Colonic mucosa (tissue), 4 donors: ENCODE results near the gene SPC25. TPM values are rescaled to one million over a fixed set of nuclear protein-coding genes. Genes with fewer than 3 reads are reported as not detected.
"Not testable (repeated sequence)": the region's sequence is repeated elsewhere in the genome, so short reads cannot be mapped to it uniquely, and the experiment has no call there.

Experiments used
- DNase-seq: peaks from one replicate; pipeline ENCODE4 v3.0.0-alpha.2; 2020
- H3K27ac ChIP-seq: fragments of 200-600 bp; one replicate; pipeline ENCODE4 v1.8.0; 2021
- H3K27me3 ChIP-seq: fragments of 200-600 bp; one replicate; pipeline ENCODE4 v1.8.0; 2021
- H3K36me3 ChIP-seq: fragments of 200-600 bp; one replicate; pipeline ENCODE4 v1.8.0; 2021
- H3K4me1 ChIP-seq: fragments of 200-600 bp; one replicate; pipeline ENCODE4 v1.8.0; 2021; ENCODE audit warnings: mild to moderate bottlenecking
- H3K4me3 ChIP-seq: fragments of 200-600 bp; one replicate; pipeline ENCODE4 v1.8.0; 2021
- H3K9ac ChIP-seq, 2 donors: one replicate each; pipeline ENCODE4 v1.7.0; 2013; ENCODE audit warnings: control low read depth in 2 of 2, low read depth in 2 of 2, low read length in 2 of 2
- H3K9me3 ChIP-seq: fragments of 200-600 bp; one replicate; pipeline ENCODE4 v1.8.0; 2021
- intact Hi-C: fragments of 100-400 bp; cut with DNase I; formaldehyde crosslinking; loops from one replicate; pipeline ENCODE4 v1.14.1; 2022
- total RNA-seq, 2 donors: library from RNA; stranded (reverse); fragmentation: NEBNext Ultra II Directional in 1 of 2; extraction: Animal tissue kit (Norgen Biotek cat#: 25700) in 1 of 2; gene quantifications; one replicate each; pipeline ENCODE4 v1.2.1, GENCODE V29; 2021
- TF ChIP-seq, protein P1 (sequence below): fragments of 200-600 bp; IDR thresholded peaks from one replicate; pipeline ENCODE4 v1.8.0; 2022; ENCODE audit warnings: antibody characterized with exemption, mild to moderate bottlenecking
- donor health status: healthy.
- donor health status: DM: no; HTN: no; CAD: no.
- donor health status: DM: no; HTN: no; CAD: no.

Gene SPC25
- total RNA-seq, 2 donors from 2014 or later = 5.2 to 16.0 TPM

DNA sequence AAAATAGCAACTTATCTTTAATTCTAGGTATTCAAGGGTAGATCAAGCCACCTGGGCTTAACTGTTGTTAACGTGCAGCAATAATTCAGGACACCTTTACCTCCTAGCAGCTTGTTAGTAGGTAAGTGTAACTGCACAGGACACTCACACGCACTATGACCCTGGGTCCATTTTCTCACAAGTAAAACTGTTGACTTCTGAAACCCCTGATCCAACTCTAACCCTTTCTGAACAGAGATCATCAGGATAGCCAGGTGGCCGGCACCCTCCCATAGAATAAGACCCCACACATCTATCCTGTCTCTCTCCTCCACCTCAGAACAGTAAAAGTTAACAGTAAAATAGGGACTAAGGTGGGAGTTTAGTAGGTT is 610 bp downstream of the SPC25 start:
- Histone ChIP-seq H3K4me1 (peaks cover 9% of the 10 kb centered on the region), H3K9me3 (no peaks in the 10 kb centered on the region), H3K27me3 (no peaks in the 10 kb centered on the region), H3K36me3 (no peaks in the 10 kb centered on the region), H3K4me3 (peak overlapping the region; percentile 68), H3K27ac (no peak overlapping the region), H3K9ac (no peak overlapping the region)
- intact Hi-C loops = no loop called here
- peak; percentile 18 for DNase-seq
- TF ChIP-seq, protein P1, sequence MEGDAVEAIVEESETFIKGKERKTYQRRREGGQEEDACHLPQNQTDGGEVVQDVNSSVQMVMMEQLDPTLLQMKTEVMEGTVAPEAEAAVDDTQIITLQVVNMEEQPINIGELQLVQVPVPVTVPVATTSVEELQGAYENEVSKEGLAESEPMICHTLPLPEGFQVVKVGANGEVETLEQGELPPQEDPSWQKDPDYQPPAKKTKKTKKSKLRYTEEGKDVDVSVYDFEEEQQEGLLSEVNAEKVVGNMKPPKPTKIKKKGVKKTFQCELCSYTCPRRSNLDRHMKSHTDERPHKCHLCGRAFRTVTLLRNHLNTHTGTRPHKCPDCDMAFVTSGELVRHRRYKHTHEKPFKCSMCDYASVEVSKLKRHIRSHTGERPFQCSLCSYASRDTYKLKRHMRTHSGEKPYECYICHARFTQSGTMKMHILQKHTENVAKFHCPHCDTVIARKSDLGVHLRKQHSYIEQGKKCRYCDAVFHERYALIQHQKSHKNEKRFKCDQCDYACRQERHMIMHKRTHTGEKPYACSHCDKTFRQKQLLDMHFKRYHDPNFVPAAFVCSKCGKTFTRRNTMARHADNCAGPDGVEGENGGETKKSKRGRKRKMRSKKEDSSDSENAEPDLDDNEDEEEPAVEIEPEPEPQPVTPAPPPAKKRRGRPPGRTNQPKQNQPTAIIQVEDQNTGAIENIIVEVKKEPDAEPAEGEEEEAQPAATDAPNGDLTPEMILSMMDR = no peak

DNA sequence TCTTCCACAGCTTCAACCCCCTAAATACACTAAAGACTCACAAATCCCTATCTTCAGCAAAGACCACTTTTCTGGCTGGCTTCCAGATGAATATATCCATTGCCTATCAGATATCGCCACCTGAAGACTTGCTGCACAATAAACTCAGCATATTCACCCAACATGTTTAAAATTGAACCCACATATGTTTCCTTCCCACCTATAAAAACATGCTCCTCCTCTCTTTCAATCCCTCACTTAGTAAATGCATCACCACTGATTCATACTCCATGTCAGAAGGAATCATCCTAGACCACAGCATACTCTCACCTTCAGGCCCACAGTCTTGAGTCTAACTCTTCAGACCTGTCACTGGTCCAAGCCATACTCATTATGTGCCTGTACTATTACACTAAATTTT is 5.3 kb downstream of the SPC25 start:
- no peak overlapping the region for H3K9ac ChIP-seq
- no peak overlapping the region for H3K4me3 ChIP-seq
- TF ChIP-seq, protein P1 = no peak
- H3K9me3 ChIP-seq = no peaks in the 10 kb centered on the region
- intact Hi-C loops = no loop called here
- no peak overlapping the region for H3K27ac ChIP-seq
- H3K27me3 ChIP-seq = no peaks in the 10 kb centered on the region
- peaks cover 5% of the 10 kb centered on the region for H3K4me1 ChIP-seq
- no peak for DNase-seq
- no peaks in the 10 kb centered on the region for H3K36me3 ChIP-seq

DNA sequence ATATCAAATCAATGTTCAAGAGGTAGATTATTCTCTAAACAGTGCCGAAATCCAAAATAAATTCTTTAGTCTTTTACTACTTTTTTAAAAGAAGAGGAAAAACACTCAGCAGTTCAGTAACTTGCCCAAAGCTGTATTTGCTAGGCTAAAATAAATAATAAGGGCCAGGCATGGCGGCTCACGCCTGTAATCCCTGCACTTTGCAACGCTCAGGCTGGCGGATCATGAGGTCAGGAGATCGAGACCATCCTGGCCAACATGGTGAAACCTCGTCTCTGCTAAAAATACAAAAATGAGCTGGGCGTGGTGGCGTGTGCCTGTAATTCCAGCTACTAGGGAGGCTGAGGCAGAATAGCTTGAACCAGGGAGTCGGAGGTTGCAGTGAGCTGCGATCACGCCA is 8.1 kb downstream of the SPC25 start:
- H3K9me3 ChIP-seq, intact Hi-C loops, H3K9ac ChIP-seq, H3K4me1 ChIP-seq, DNase-seq, H3K27ac ChIP-seq, H3K36me3 ChIP-seq, H3K4me3 ChIP-seq, H3K27me3 ChIP-seq: not testable (repeated sequence)

DNA sequence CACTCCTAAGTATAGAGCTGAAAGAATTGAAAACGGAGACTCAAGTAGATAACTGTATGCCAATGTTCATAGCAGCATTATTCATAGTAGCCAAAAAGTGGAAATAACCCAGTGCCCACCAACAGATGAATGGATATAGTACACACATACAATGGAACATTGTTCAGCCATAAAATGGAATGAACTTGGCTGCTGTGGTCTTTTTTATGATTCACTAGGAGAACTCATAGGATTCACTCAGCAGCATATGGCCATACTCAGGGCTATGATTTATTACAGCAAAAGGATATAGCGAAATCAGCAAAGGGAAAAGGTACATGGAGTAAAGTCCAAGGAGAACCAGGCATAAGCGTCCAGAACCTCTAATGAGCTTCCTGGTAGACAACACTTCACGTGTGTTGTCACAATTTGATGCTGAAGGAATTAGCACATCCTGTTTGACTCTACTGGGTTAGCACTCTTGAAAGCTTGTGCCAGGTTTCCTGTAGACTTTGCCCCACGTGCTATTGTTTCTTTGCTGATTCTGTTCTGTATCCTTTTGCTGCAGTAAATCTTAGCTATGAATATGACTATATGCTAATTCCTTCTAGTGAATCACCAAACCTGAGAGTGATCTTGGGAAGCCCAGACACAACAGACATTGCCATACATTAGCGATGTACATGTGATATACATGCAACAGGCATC is 15.7 kb downstream of the SPC25 start:
- Histone ChIP-seq H3K9ac (no peak overlapping the region), H3K4me3 (no peak overlapping the region), H3K36me3 (no peaks in the 10 kb centered on the region), H3K27me3 (no peaks in the 10 kb centered on the region), H3K4me1 (no peaks in the 10 kb centered on the region), H3K27ac (no peak overlapping the region), H3K9me3 (no peaks in the 10 kb centered on the region)
- intact Hi-C loops = no loop called here
- TF ChIP-seq, protein P1 = no peak
- DNase-seq = peak; percentile 25

DNA sequence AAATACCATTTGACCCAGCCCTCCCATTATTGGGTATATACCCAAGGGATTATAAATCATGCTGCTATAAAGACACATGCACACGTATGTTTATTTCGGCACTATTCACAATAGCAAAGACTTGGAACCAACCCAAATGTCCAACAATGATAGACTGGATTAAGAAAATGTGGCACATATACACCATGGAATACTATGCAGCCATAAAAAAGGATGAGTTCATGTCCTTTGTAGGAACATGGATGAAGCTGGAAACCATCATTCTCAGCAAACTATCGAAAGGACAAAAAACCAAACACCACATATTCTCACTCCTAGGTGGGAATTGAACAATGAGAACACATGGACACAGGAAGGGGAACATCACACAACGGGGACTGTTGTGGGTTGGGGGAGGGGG is 19.4 kb downstream of the SPC25 start:
- H3K4me1 ChIP-seq, H3K9me3 ChIP-seq, intact Hi-C loops, H3K36me3 ChIP-seq, H3K4me3 ChIP-seq, H3K27me3 ChIP-seq, DNase-seq, H3K9ac ChIP-seq, H3K27ac ChIP-seq: not testable (repeated sequence)

DNA sequence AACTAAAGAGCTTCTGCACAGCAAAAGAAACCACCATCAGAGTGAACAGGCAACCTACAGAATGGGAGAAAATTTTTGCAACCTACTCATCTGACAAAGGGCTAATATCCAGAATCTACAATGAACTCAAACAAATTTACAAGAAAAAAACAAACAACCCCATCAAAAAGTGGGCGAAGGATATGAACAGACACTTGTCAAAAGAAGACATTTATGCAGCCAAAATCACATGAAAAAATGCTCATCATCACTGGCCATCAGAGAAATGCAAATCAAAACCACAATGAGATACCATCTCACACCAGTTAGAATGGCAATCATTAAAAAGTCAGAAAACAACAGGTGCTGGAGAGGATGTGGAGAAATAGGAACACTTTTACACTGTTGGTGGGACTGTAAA is 19.9 kb downstream of the SPC25 start:
- H3K9ac ChIP-seq, H3K27ac ChIP-seq, H3K9me3 ChIP-seq, DNase-seq, H3K4me1 ChIP-seq, H3K36me3 ChIP-seq, H3K4me3 ChIP-seq, H3K27me3 ChIP-seq, intact Hi-C loops: not testable (repeated sequence)

DNA sequence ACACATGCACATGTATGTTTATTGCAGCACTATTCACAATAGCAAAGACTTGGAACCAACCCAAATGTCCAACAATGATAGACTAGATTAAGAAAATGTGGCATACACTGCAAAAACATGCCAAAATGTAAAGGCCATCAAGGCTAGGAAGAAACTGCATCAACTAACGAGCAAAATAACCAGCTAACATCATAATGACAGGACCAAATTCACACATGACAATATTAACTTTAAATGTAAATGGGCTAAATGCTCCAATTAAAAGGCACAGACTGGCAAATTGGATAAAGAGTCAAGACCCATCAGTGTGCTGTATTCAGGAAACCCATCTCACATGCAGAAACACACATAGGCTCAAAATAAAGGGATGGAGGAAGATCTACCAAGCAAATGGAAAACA is 23.1 kb downstream of the SPC25 start:
- H3K9me3 ChIP-seq, H3K9ac ChIP-seq, H3K4me3 ChIP-seq, intact Hi-C loops, H3K36me3 ChIP-seq, DNase-seq, H3K4me1 ChIP-seq, H3K27me3 ChIP-seq, H3K27ac ChIP-seq: not testable (repeated sequence)
